ENCODE data around the gene TMEM132D. TPM values are rescaled to one million over a fixed set of nuclear protein-coding genes. Genes with fewer than 3 reads are reported as not detected.

The TMEM132D gene
- total and polyA plus RNA-seq, 2 of the 4 experiments (the other 2 are of a cell fraction) = not detected

GRCh38 chr12:129298921-129299320, 604.9 kb downstream of the TMEM132D start:
- H3K18ac ChIP-seq (ENCODE audit: low read depth, low read length) = no peak overlapping the region
- dilution Hi-C loops (cut with HindIII; ENCODE audit: low sequenced_read_pairs, unreplicated experiment) = no loop called here
- no CpG with 5 or more reads among the region's 5 CpGs for WGBS, 2 experiments (ENCODE audit: extremely low coverage in 2 of 2, insufficient read length in 1 of 2)
- in situ Hi-C loops (cut with MboI; ENCODE audit: low sequenced_read_pairs) = no loop called here
- intact Hi-C loops (cut with micrococcal nuclease) = no loop called here
- H4K8ac ChIP-seq (ENCODE audit: low read depth in 2 of 2, low read length in 2 of 2) = no peak overlapping the region
- H2AK5ac ChIP-seq (ENCODE audit: low read depth, low read length) = no peak overlapping the region
- no peak overlapping the region for H2BK5ac ChIP-seq (ENCODE audit: low read depth, low read length, poor library complexity, severe bottlenecking)
- H3K79me1 ChIP-seq (ENCODE audit: low read depth in 1 of 2, low read length in 2 of 2) = no peaks in the 10 kb centered on the region
- POLR2A ChIA-PET (ENCODE audit: unreplicated experiment) = no interaction called here
- CTCF ChIA-PET = interaction anchor here (0.7 kb wide), 1 partner anchor 1268 kb away, joined by 6 read pairs; no protein-coding TSS in a partner anchor
- ATAC-seq (ENCODE audit: low read depth) = no peak
- no peak overlapping the region for H3K4ac ChIP-seq (ENCODE audit: low read depth, low read length)
- no peak overlapping the region for H3K14ac ChIP-seq (replicated peaks; ENCODE audit: low read depth, low read length)
- BruUV-seq (replicated peaks) = no TSS peak
- H3K4me3 ChIP-seq (ENCODE audit: insufficient read depth, low read depth, low read length) = no peak overlapping the region
- no peak overlapping the region for H4K5ac ChIP-seq (ENCODE audit: low read depth, low read length)
- no peak overlapping the region for H2BK120ac ChIP-seq (ENCODE audit: low read depth, low read length)
- no peak overlapping the region for H3K56ac ChIP-seq (ENCODE audit: extremely low read depth, insufficient read depth, low read length)
- H3K9ac ChIP-seq (ENCODE audit: low read depth, low read length) = no peak overlapping the region
- H3K4me2 ChIP-seq (ENCODE audit: low read depth, low read length) = no peak overlapping the region
- no peak overlapping the region for H2BK15ac ChIP-seq (ENCODE audit: low read depth, low read length)
- peaks cover 16% of the 10 kb centered on the region for H3K9me3 ChIP-seq (ENCODE audit: control insufficient read depth, insufficient read depth, low read length)
- H3K27me3 ChIP-seq (ENCODE audit: control insufficient read depth, insufficient read depth, low read length) = no peaks in the 10 kb centered on the region
- no peak overlapping the region for H3K27ac ChIP-seq (ENCODE audit: insufficient read depth, low read length)
- no peaks in the 10 kb centered on the region for H4K20me1 ChIP-seq (ENCODE audit: insufficient read depth, low read length)
- no peaks in the 10 kb centered on the region for H3K4me1 ChIP-seq (ENCODE audit: control insufficient read depth, insufficient read depth, low read length)
- H2AK9ac ChIP-seq (replicated peaks; ENCODE audit: low read depth, low read length, poor library complexity) = no peak overlapping the region
- no peak overlapping the region for H4K91ac ChIP-seq (ENCODE audit: insufficient read depth, low read depth, low read length)
- no peak for DNase-seq
- no peak overlapping the region for H3K23ac ChIP-seq (ENCODE audit: low read depth, low read length)
- H3K9me1 ChIP-seq (ENCODE audit: insufficient read depth, low read length) = no peaks in the 10 kb centered on the region
- H2AFZ ChIP-seq (replicated peaks; ENCODE audit: low read length, poor library complexity) = no peak overlapping the region
- no peak overlapping the region for H2BK20ac ChIP-seq (ENCODE audit: low read depth, low read length)
- TF ChIP-seq NFE2L2 (IDR thresholded peaks at IDR 0.05; ENCODE audit: low read depth, low read length) (no peak), FOS (IDR thresholded peaks at IDR 0.05; ENCODE audit: low read depth, low read length) (no peak), BHLHE40 (IDR thresholded peaks at IDR 0.05; ENCODE audit: low read depth, low read length) (no peak), POLR2A (IDR thresholded peaks at IDR 0.05; ENCODE audit: low read depth, low read length) (no peak), CHD1 (IDR thresholded peaks at IDR 0.05; ENCODE audit: low read depth, low read length) (no peak), MAFK (IDR thresholded peaks at IDR 0.05; ENCODE audit: low read depth, low read length) (no peak), SMC3 (IDR thresholded peaks at IDR 0.05; ENCODE audit: low read depth, low read length) (no peak), MXI1 (IDR thresholded peaks at IDR 0.05; ENCODE audit: borderline replicate concordance, low read depth, low read length) (no peak), RCOR1 (IDR thresholded peaks at IDR 0.05; ENCODE audit: insufficient replicate concordance, low read length) (no peak), CEBPB (IDR thresholded peaks at IDR 0.05; ENCODE audit: low read depth, low read length) (no peak), RFX5 (IDR thresholded peaks at IDR 0.05; ENCODE audit: low read depth, low read length) (no peak), RAD21 (IDR thresholded peaks at IDR 0.05; ENCODE audit: low read length) (no peak)
- TF ChIP-seq, protein P1, sequence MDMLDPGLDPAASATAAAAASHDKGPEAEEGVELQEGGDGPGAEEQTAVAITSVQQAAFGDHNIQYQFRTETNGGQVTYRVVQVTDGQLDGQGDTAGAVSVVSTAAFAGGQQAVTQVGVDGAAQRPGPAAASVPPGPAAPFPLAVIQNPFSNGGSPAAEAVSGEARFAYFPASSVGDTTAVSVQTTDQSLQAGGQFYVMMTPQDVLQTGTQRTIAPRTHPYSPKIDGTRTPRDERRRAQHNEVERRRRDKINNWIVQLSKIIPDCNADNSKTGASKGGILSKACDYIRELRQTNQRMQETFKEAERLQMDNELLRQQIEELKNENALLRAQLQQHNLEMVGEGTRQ (IDR thresholded peaks at IDR 0.05; ENCODE audit: low read depth, low read length) = no peak
- TF ChIP-seq, protein P2, sequence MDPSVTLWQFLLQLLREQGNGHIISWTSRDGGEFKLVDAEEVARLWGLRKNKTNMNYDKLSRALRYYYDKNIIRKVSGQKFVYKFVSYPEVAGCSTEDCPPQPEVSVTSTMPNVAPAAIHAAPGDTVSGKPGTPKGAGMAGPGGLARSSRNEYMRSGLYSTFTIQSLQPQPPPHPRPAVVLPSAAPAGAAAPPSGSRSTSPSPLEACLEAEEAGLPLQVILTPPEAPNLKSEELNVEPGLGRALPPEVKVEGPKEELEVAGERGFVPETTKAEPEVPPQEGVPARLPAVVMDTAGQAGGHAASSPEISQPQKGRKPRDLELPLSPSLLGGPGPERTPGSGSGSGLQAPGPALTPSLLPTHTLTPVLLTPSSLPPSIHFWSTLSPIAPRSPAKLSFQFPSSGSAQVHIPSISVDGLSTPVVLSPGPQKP (IDR thresholded peaks at IDR 0.05; ENCODE audit: borderline replicate concordance, low read depth, low read length) = no peak
- no peaks in the 10 kb centered on the region for H3K36me3 ChIP-seq (ENCODE audit: control insufficient read depth, insufficient read depth, low read length)
